Ovary (tissue), 9 donors: ENCODE measurements around the gene DLG5. TPM values are rescaled to one million over a fixed set of nuclear protein-coding genes. Genes with fewer than 3 reads are reported as not detected.
A peak's percentile ranks its signal among the peaks of the same experiment; 100 is the strongest.

Experiments used
- DNase-seq, 5 donors: peaks; one replicate each; pipeline ENCODE4 v3.0.0-alpha.2; 2019 to 2020
- H3K27ac ChIP-seq, 2 donors: fragments of 200-600 bp; one replicate each; pipeline versions ENCODE4 v1.5.1 to v1.8.0; 2019 to 2022
- H3K27me3 ChIP-seq: fragments of 200-600 bp; one replicate; pipeline ENCODE4 v1.8.0; 2022
- H3K36me3 ChIP-seq: fragments of 200-600 bp; sonication (generic); one replicate; pipeline ENCODE4 v1.5.1; 2019
- H3K4me1 ChIP-seq: one replicate; pipeline ENCODE4 v1.8.1; 2013; ENCODE audit warnings: mild to moderate bottlenecking, moderate library complexity; ENCODE audit not compliant: insufficient read depth
- H3K4me3 ChIP-seq: fragments of 200-600 bp; sonication (generic); one replicate; pipeline ENCODE4 v1.5.1; 2017
- H3K9me3 ChIP-seq, 2 donors: fragments of 200-600 bp in 1 of 2; sonication (generic) in 1 of 2; one replicate each; pipeline versions ENCODE4 v1.5.1 to v1.8.1; 2013 to 2019; ENCODE audit warnings: mild to moderate bottlenecking in 1 of 2, moderate library complexity in 1 of 2
- EP300 ChIP-seq: sonication (generic); formaldehyde crosslinking; IDR thresholded peaks from one replicate; pipeline ENCODE4 v1.6.1; 2017; ENCODE audit warnings: antibody characterized with exemption
- POLR2A ChIP-seq: fragments of 450-650 bp; IDR thresholded peaks from one replicate; pipeline ENCODE4 v1.6.1; 2017; ENCODE audit warnings: antibody characterized with exemption, mild to moderate bottlenecking, moderate library complexity
- WGBS, 3 donors: extraction: QIAGEN DNeasy Blood & Tissue Kit in 1 of 3; methylation state at CpG; one replicate each; pipeline versions ENCODE4 v1.1.5 to v1.1.7; 2013 to 2017; 5-methylcytosine and 5-hydroxymethylcytosine counted together
- intact Hi-C, 4 donors: fragments of 100-400 bp; cut with DNase I; formaldehyde crosslinking; loops; one replicate each; pipeline versions ENCODE4 v1.11.0 to v1.15.1; 2022 to 2023
- polyA plus RNA-seq, 2 donors: library from polyadenylated mRNA; stranded (reverse); fragments of 200-250 nt in 1 of 2; fragments of 350-450 nt in 1 of 2; fragmentation: Illumina TruSeq in 1 of 2; extraction: RNeasy Lipid Tissue Mini Kit (QIAGEN cat#74804) in 1 of 2; gene quantifications; one replicate each; pipeline ENCODE4 v1.2.3, GENCODE V29; 2013 to 2014
- total RNA-seq, 7 donors: library from RNA; depleted of rRNA in 2 of 7; stranded (reverse); fragments of >200 nt in 2 of 7; fragmentation: NEBNext Ultra II Directional in 3 of 7; extraction: Animal tissue kit (Norgen Biotek cat#: 25700) in 3 of 7; gene quantifications; one replicate each; pipeline versions ENCODE4 v1.1.0 to v1.2.4, GENCODE V29; 2016 to 2023
- TF ChIP-seq, protein P1 (sequence below), 3 donors: fragments of 450-650 bp in 2 of 3; fragments of 200-600 bp in 1 of 3; IDR thresholded peaks; one replicate each; pipeline versions ENCODE4 v1.5.1 to v1.8.0; 2016 to 2022; ENCODE audit warnings: antibody characterized with exemption in 3 of 3, mild to moderate bottlenecking in 1 of 3
- donor health status: DM: no; HTN: no; CAD: no; lungs with moderate emphysema.
- donor health status: DM: no; HTN: no; CAD: no.
- donor health status: Bipolar disorder and iron deficiency.
- donor health status: DM: yes; HTN: yes; CAD: no.
- donor health status: DM: no; HTN: no; CAD: no.
- donor health status: DM: yes; HTN: yes; CAD: no.

DLG5 gene
- total and polyA plus RNA-seq, 9 donors = 29.1 to 71.9 (median 42.8) TPM

DNA sequence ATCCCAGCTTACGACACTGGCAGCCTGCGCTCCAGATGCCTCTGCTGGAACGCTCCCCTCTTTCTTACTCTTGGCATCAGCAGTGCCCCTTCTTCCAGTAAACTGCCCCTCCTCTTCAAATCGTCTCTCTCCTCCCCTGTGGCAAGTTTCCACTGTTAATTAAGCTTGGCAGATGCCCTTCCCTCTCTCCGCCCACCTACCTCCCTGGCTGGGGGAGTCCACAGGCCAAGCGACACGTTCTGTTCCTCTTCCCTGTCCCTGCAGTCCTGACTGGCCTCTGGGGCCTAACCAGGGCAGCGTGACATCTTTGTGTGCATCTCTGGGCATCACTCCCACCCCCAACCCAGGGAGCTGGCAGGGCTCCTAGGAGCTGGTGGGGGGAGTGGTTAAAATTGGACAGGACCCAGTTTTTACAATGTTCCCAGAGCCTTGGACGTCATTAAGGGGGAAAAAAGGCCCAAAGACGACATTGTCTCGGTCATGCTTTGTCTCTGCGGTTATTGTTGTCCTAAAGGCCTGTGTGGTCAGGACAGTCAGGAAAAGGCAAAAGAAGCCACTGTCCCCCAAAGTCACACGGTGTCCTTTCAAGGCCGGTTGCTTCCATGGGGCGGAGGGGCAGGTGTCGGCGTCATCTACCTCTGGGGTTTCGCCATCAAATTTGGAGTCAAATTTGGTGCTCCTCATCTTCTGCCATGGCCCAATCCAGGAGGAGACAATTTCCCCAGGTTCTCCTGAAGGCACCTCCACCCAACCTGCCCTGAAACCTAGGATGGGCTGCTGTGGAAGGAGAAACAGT, 54.2 kb downstream of the DLG5 start:
- TF ChIP-seq EP300 = no peak
- TF ChIP-seq POLR2A = no peak
- TF ChIP-seq, protein P1, sequence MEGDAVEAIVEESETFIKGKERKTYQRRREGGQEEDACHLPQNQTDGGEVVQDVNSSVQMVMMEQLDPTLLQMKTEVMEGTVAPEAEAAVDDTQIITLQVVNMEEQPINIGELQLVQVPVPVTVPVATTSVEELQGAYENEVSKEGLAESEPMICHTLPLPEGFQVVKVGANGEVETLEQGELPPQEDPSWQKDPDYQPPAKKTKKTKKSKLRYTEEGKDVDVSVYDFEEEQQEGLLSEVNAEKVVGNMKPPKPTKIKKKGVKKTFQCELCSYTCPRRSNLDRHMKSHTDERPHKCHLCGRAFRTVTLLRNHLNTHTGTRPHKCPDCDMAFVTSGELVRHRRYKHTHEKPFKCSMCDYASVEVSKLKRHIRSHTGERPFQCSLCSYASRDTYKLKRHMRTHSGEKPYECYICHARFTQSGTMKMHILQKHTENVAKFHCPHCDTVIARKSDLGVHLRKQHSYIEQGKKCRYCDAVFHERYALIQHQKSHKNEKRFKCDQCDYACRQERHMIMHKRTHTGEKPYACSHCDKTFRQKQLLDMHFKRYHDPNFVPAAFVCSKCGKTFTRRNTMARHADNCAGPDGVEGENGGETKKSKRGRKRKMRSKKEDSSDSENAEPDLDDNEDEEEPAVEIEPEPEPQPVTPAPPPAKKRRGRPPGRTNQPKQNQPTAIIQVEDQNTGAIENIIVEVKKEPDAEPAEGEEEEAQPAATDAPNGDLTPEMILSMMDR (IDR thresholded peaks at IDR 0.05) = no peak
- no peak overlapping the region for H3K4me3 ChIP-seq
- WGBS, 3 donors = 50 to 58% (median 52%) methylated on average over 18 of the region's 18 CpGs
- intact Hi-C loops = no loop called here
- H3K4me1 ChIP-seq = peaks cover 24% of the 10 kb centered on the region
- DNase-seq = peak; percentile 54 to 82 (median 72)
- peak overlapping the region in 1 of 2 donors; percentile 70 for H3K27ac ChIP-seq
- no peaks in the 10 kb centered on the region for H3K27me3 ChIP-seq
- H3K36me3 ChIP-seq = no peaks in the 10 kb centered on the region
- H3K9me3 ChIP-seq = no peaks in the 10 kb centered on the region

DNA sequence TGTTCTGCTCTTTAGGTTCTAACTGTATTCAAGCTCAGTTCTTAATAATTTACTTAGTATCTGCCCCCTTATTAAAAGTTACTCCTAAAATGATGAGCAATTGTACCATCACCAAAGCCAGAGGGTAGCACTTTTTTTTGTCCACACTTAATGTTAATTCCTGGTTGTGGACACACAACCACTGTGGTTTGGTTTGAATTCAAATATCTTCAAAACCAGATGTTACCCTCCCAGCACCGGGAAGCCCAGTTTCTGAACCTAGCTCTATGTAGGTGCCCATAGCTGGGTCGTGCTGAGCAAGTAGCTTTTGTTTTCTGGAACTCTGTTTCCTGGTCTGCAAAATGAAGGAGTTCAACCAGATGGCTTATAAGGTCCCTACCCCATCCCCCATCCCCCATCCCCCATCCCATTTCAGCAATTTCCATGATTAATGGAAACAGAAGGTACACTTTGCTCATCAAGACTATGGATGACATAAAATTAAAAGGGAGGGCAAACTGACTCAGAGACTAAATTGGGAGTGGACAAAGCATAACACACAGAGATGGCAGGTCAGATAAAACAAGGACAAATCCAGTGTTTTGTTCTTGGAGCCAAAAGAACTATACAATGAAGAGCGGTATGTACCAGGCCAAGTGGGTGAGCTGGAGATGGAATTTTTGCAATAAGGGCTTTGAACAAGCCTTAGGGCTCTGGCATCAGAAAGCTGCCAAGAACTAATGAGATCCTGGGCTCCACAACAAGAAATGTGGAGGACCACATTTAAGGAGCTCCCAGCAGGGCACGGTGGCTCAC, 56.7 kb downstream of the DLG5 start:
- TF ChIP-seq, protein P1 (IDR thresholded peaks at IDR 0.05) = no peak
- TF ChIP-seq POLR2A (no peak), EP300 (no peak)
- peaks cover 28% of the 10 kb centered on the region for H3K4me1 ChIP-seq
- 74 to 78% (median 75%) methylated on average over 4 of the region's 4 CpGs for WGBS, 3 donors
- H3K36me3 ChIP-seq = no peaks in the 10 kb centered on the region
- H3K27ac ChIP-seq = no peak overlapping the region
- intact Hi-C loops = no loop called here
- DNase-seq = no peak
- no peaks in the 10 kb centered on the region for H3K27me3 ChIP-seq
- H3K9me3 ChIP-seq = no peaks in the 10 kb centered on the region
- H3K4me3 ChIP-seq = no peak overlapping the region

DNA sequence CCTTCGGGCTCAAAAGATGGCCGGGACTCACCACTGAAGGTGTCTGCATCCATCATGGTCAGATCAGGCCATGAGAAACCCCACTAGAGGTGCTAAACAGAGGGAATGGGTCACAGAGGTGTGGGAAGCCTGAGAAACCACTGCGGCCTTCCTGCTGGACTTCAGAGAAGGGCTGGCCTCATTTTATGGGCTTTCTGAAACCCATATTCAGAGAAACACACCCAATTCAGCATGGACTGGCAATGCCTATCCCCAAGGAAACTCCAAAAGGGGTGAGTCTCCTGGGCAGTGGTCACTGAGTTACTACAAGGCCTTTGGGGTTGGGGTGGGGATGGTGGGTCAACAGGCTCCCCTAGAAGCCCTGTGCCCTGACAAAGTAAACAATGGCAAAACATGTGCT, 58.0 kb downstream of the DLG5 start:
- H3K4me1 ChIP-seq = peaks cover 24% of the 10 kb centered on the region
- H3K4me3 ChIP-seq = no peak overlapping the region
- DNase-seq = no peak
- no peaks in the 10 kb centered on the region for H3K36me3 ChIP-seq
- intact Hi-C loops = no loop called here
- 87 to 90% (median 89%) methylated on average over 3 of the region's 3 CpGs for WGBS, 3 donors
- TF ChIP-seq EP300 (no peak), POLR2A (no peak)
- TF ChIP-seq, protein P1 (IDR thresholded peaks at IDR 0.05) = no peak
- H3K27ac ChIP-seq = no peak overlapping the region
- H3K9me3 ChIP-seq = no peaks in the 10 kb centered on the region
- H3K27me3 ChIP-seq = no peaks in the 10 kb centered on the region

DNA sequence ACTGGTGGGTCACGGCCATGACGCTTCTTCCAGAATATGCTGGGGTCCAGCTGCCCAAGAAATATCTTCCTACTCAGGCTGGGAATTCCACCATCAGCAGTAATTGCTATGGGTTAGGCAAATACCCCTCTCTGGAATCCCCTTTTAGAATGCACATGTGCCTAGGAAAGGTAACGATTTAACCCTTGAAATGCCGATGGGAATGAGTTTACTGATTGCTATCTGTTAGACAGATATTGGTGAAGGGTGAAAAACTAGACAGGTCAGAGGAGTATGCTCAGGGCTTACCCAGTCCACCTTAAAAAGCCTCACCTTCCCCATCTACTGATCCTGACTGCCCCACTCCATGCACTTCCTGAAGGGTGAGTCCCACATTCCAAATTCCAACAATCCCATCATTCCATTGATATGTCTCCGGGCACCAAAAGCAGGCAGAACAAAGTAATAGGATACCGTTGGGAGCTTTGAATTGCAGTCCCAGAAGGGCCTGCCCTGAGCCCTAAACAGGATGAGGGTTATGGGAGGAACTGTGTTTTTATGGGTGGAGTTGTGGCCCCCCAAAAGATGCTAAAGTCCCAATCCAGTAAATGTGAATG, 59.3 kb downstream of the DLG5 start:
- DNase-seq = no peak
- no peak overlapping the region for H3K27ac ChIP-seq
- 69 to 74% (median 72%) methylated on average over 6 of the region's 6 CpGs for WGBS, 3 donors
- no peaks in the 10 kb centered on the region for H3K27me3 ChIP-seq
- no peaks in the 10 kb centered on the region for H3K9me3 ChIP-seq
- intact Hi-C loops = no loop called here
- no peak overlapping the region for H3K4me3 ChIP-seq
- TF ChIP-seq, protein P1 (IDR thresholded peaks at IDR 0.05) = no peak
- TF ChIP-seq EP300 (no peak), POLR2A (no peak)
- peaks cover 12% of the 10 kb centered on the region for H3K4me1 ChIP-seq
- H3K36me3 ChIP-seq = no peaks in the 10 kb centered on the region
